HG02642 (cell line): ENCODE data around the gene FOXN1.
A peak's percentile ranks its signal among the peaks of the same experiment; 100 is the strongest.

Source experiments
- ATAC-seq: cut with Tn5 transposase; IDR thresholded peaks from one replicate; pipeline ENCODE4 v1.9.1; 2021; ENCODE audit warnings: mild to moderate bottlenecking; ENCODE audit not compliant: unreplicated experiment, poor library complexity

The FOXN1 gene

DNA sequence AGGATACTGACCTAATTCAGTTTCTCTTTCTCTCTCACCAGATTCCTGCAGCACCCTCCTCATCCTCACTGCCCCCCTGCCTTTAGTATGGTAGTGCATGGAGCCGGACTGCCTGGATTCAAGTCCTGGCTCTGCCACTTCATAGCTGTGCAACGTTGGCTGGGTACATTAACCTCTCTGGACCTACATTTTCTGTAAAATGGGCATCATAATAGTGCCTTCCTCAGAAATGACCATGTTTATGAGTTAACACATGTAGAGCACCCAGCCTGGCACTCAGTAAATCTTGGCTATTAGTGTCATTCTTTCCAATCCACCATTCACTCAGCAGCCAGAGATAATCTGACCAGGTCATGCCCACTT, 39.0 kb downstream of the FOXN1 start:
- ATAC-seq: no peak

GRCh38 chr17:28545787-28546415, 39.8 kb downstream of the FOXN1 start:
- ATAC-seq: no peak

DNA sequence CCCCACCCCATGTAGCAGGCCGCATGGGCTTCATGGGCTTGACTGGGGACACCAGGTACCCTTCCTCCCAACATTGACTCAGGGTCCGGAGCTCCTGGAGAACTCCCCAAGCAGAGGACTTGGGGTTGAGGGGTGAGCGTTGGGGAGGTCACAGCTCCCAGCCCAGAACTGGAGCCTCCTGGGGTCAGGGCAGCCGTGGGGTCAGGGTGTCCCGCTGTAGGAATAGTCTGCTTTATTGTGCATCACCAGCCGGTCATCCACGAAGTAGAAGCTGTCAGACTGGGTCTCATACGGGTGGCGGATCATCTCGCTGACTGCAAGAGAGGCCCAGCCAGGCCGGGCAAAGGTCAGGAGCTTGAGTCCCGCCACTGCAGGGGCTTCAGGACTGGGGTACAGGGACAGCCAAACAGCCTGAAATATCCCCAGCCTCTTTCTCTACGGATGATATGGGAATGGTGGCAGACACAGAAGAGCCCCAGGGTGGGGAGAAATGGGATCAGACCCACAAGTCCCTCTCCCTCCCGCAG, 41.0 kb downstream of the FOXN1 start:
- no peak for ATAC-seq

GRCh38 chr17:28547623-28548416, 41.7 kb downstream of the FOXN1 start:
- peak; percentile 51 for ATAC-seq

GRCh38 chr17:28548417-28549130, 42.4 kb downstream of the FOXN1 start:
- ATAC-seq: no peak

GRCh38 chr17:28549236-28550132, 43.3 kb downstream of the FOXN1 start:
- peak; percentile 40 for ATAC-seq

DNA sequence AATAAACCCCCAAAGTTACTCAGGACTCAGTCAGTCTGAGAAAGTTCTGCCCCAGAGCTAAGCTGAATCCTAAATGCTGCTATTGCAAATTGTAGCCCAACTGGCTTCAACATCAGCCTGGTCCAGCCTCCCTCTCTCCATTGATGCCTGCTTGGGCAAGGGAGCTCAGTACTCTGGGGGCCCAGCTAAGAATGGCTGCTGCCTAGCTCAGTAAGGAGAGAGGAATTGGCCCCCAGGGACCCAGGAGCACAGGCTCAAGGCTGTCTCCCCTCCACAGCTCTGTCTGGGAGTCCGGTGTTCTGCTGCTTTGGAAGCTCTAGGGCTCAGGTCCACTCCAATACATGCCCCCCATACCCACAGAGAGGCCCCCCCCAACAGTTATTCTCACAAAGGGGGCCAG, 44.7 kb downstream of the FOXN1 start:
- no peak for ATAC-seq

DNA sequence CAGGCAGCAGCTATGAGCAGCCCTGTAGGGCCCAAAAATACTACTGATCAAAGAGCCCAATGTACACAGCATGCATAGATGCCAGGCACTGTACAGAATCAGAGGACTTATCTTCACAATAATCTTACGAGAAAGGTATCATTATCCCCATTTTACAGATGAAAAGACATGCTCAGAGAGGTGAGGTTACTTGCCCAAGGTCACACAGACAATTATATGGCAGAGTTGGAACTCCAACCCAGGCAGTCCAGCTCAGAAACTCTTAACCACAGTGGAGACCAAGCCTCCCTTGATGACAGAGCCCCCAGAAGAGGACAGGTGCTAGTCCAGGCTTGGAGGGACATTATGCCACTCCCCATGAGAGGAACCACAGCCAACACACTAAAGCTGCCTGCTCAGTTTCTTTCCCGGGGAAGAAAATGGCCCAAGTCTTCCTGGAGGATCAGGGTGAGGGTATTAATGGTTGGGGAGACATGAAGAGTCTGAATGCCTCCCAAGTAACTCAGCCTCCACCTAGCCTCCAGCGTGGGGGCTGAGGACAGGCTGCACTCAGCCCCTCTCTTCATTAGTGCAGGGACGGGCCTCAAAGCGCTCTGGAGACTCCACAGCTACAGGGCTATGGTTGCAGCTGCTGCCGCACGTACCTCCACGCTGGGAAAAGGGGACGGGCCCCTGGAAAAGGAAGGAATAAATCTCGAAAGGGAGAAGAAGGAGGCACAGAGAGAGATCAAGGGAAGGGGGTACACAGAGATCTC, 45.5 kb downstream of the FOXN1 start:
- no peak for ATAC-seq

DNA sequence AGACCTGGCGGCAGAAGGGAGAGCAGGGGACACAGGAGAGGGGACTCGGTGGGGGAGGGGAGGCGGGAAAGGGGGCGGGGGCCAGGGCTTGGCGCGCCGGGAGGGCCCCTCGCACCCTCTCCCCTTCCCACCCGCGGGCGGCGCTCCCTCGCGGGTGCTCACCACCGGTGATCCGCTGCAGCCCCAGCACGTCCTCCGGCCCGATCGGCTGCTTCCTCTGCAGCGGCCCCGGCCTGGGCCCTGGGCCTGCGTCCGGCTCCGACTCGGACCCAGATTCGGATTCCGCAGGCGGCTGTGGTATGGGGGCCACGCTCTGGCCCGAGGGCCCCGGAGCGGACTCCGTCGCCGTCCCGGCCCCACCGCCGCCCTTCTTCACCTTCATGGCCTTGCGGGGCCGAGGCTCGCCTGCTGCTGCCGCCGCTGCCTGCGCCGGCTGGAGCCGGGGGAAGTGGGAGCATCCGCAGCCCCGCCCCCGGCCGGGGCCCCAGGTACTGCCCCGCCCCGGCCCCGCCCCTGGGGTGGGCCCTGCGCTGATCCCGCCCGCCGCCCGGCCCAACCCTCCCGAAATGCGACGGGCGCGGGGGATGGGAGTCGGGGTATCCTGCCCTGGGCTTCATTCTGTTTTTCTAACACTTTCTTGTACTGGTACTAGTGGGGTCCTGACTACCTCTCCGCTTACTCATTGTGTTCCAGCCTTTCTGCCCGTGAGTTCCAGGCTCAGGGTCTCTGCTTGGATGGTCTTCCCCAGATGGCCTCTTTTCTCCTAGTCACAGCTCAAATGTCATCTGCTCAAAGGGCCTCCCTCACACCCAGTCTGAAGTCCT, 46.2 kb downstream of the FOXN1 start, which contains the start of gene UNC119:
UNC119 (minus strand) TSS at position 449 of the 824 bp plus-strand sequence; CDS start at position 382, 67 bp downstream.
- ATAC-seq: peak; percentile 68

GRCh38 chr17:28553000-28553505, 46.9 kb downstream of the FOXN1 start:
- ATAC-seq: no peak

DNA sequence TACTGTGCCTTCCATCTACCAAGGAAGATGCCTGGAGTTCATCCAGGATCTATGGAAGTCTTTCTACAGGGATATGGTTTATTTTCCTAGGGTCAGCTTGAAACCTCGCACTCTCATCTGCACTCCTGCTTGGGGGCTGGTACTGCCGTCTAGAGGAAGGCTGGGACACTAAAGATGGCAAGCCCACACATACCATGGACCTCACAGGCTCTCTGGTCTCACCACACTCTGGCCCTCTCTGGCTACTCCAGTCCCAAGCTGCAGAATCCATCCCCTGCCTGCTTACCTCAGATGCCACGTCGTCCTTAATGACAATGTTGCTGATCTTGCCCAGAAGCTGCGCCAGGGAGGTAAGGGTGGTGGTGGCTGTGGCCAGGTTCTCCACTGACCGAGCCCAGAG, 48.4 kb downstream of the FOXN1 start:
- no peak for ATAC-seq

GRCh38 chr17:28555022-28555421, 48.9 kb downstream of the FOXN1 start:
- ATAC-seq: no peak

- no peak for ATAC-seq
Observed at GRCh38 chr17:28563475-28563874, 57.3 kb downstream of the FOXN1 start.

DNA sequence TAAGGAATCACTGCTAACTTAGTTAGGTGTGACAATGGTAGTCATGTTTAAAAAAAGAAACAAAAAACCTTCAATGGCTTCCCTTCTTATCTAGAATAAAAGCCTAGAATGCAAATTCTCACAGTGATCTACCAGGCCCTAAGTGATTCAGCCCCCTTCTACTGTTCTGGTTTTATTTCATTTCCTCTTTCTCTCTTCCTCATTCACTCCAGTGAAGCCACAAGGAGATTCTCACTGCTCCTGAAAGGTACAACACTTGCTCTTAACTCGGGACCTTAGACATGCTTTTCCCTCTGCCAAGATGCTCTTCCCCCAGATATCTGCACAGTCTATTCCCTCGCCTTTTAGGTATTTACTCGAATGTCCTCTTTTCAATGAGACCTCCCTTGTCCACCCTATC, 61.5 kb downstream of the FOXN1 start:
- no peak for ATAC-seq

GRCh38 chr17:28569446-28569845, 63.3 kb downstream of the FOXN1 start:
- no peak for ATAC-seq

DNA sequence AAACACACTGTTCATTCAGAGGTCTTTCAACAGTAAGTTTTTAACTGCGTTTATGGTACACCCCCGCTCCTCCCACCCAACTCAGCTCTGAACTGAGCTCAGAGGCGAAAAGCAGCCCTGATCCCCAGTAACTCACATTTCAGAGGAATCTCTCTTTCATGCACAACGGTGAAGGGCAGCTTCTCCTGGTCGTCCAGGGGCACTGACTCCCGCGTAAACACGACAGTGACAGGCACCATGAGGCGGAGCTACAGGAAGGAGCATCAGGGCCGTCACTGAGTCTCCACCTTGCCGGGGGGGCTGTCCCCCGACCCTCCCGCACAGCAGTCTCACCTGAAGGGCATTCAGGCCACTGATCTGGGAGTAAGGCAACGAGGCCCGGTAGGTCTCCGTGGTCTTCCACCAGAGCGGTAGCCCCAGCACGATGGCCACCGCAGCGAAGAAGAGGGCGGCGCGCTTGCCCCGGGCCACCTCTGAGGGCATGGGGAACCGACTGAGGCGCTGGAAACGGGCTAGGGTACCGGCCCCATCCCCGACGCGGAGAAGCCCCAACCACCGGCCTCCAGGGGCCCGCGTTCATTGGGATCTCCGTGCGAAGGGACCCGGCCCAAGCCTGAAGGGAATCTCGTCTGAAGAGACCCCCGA, 64.7 kb downstream of the FOXN1 start:
- ATAC-seq: peak; percentile 30

DNA sequence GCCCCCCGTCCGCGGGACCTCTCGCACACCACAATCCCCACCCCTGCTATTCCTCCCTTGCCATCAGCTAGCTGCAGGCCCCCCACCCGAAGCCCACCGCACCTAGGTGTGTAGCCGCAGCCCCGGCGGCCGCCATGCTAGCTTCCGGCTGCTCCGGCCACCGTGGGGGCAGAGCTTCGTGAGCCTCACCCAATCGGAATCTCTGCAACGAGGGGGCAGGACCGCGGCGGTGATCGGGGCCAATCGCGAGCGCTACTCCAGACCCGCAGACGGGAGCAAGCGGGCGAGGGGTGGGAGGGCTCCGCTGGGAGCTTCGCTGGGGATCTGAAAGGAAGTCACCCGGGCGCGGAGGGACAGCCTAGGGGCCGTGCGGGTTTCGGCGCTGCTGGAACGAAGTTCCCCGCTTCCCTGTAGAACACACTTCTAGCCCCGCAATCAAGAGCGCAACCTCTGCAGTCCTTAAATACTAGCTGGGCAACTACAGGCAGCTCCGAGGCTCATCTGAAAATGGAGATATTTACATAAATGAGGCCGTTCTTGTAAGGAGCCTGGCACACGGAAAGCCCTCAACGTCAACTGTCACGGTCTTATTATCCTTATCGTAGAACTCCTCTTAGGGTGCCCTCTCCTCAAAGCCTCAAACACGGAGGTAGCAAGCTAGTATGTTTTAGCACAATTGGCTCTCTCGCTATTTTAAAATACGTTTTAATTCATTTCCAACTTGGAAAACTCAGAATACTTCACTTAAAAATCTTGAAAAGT, 65.4 kb downstream of the FOXN1 start, which contains the start of gene PIGS:
PIGS (minus strand) TSS at position 164 of the 762 bp plus-strand sequence; CDS start at position 136, 28 bp downstream.
- peak; percentile 90 for ATAC-seq
